DMS79 treated with DMSO at 0.1 percent for 48 hours (cell line): ENCODE results near the gene GABBR2.

Experiments used
- DNase-seq: peaks from one replicate; lab custom pipeline; 2025; lab: John Stamatoyannopoulos, UW

GABBR2 gene

GRCh38 chr9:98369471-98369870 lies 339.3 kb downstream of the GABBR2 start:
- DNase-seq = no peak

DNA sequence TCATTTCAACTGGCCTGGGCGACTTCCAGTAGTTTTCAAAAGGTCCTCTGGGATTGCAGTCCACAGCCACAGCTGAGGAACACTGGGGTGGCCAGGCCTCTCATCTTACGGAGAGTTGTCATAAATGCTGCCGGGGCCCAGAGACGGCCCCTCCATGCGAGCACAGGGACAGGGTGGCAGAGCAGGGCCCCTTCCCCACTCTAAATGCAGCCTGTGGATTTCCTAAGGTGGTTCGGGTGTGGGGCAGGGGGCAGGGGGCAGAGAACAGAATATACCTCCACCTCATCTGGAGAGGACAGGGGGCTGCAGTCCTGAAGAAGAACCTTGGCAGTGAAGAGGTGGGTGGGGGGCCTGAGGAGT lies 339.7 kb downstream of the GABBR2 start:
- DNase-seq = no peak

DNA sequence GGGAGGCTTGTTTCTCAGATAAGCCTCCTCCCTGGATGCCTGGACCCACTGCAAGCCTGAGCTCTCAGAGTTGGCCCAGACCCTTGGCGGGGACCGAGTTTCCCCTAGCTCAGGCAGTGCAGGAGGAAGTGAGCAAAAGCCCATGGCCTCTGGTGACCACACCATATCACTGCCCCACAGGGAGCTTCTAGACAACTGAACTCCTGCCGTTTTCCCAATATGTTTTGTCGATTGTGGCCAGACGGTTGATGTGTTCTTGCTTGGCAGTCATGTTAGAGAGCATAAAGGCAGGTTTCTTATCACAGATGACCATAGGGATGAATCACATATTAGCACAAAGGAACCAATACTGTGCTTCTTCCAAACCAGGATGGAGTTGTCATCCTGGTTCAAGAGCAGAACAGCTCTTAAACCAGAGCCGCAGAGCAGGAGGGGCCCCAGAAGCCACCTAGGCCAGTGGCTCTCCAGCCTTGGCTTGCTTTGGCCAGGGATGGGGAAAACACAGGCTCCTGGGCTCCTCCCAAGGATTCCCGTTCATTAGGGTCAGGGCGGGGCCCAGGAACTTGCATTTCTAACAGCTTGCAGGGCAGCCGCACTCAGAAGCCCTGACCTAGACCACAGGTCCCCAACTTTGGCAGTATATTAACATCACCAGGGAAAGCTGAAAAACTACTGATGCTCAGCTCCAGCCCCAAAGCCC lies 340.2 kb downstream of the GABBR2 start:
- DNase-seq = no peak

GRCh38 chr9:98367923-98368322 lies 340.8 kb downstream of the GABBR2 start:
- DNase-seq = no peak

DNA sequence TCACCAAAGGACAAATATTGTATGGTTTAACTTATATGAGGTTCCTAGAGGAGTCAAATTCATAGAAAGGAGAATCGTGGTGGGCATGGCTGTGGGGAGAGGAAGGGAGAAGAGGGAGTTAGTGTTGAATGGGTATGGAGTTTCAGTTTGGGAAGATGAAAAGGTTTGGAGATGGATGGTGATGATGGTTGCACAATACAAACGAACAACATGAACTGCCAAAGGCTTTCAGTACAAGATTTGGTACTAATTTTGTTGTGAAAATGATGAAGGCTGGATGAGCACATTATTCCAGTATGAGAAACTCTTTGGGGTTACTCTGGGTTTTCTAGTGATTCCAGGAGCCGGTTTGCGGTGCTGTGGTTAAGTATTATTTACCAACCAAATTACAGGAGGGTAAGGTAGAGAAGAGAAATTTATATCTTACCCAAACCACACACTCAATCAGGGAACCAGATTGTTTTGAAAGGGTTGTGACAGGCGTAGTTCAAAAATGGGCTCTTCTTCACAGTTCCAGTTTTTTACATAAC lies 341.3 kb downstream of the GABBR2 start:
- no peak for DNase-seq

GRCh38 chr9:98365781-98366180 lies 343.0 kb downstream of the GABBR2 start:
- no peak for DNase-seq

GRCh38 chr9:98365227-98365669 lies 343.5 kb downstream of the GABBR2 start:
- DNase-seq = no peak

GRCh38 chr9:98364086-98364485 lies 344.6 kb downstream of the GABBR2 start:
- DNase-seq = no peak

DNA sequence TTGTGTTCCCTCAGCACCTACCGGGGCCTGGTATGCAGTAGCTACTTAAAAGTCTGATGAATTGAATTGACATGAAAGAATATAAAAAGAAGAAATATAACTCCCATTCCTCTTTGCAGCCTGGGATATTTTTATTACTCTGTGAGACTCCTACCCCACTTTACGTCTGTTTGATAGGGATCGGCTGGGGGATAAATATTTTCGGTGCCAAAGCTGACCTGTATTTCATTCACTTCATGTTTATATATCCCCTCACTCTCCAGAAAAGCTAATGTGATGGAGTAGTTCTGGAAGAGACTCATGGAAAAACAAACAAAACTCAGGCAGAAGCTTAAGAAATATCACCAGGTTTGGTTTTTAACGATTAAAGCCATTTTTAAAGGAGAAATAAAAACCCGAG lies 345.1 kb downstream of the GABBR2 start:
- no peak for DNase-seq

GRCh38 chr9:98362624-98363252 lies 346.0 kb downstream of the GABBR2 start:
- DNase-seq = no peak

DNA sequence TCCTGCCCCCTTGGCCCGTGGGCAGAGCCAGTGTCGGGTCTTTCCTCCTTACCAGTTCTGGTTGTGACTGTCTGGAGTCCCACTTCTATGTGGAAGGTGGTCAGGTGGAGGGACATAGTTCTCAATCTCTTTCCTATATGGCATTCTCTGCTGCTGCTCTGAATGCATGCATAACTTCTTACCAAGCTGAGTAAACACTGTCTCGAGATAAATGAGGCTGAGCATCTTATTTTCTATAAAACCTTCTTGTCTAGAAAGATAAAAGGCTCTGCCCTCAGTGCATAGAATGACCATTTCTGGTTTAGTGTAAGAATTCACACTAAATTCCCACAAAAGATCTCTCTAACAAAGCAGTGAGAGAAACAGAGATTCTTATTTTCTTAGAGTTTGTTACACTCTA lies 347.1 kb downstream of the GABBR2 start:
- no peak for DNase-seq

DNA sequence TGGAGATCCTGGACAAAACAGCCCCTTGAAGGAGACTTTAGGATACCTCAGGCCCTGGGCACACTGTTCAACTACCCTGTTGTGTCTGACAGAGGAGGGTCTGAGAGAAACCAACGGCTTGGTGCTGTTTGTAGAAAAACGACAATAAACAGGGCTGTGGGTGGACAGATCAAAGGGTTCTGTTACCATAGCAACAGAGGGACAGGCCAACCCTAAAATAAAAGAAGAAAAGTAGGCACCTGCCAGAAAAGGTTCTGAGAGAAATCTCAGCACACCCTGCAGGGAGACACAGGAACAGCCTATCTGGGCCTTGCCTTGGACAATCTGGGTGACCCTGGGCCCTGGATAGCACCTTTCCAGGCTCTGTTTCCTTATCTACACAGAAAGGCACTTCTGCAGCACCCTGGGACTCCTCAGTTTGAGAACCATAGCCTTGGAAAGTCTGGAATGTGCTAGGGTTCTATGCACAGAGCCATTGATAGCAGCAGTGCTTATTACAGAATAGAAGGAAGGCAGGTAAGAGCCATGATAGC lies 348.5 kb downstream of the GABBR2 start:
- DNase-seq = no peak

GRCh38 chr9:98359569-98359968 lies 349.2 kb downstream of the GABBR2 start:
- DNase-seq = no peak

DNA sequence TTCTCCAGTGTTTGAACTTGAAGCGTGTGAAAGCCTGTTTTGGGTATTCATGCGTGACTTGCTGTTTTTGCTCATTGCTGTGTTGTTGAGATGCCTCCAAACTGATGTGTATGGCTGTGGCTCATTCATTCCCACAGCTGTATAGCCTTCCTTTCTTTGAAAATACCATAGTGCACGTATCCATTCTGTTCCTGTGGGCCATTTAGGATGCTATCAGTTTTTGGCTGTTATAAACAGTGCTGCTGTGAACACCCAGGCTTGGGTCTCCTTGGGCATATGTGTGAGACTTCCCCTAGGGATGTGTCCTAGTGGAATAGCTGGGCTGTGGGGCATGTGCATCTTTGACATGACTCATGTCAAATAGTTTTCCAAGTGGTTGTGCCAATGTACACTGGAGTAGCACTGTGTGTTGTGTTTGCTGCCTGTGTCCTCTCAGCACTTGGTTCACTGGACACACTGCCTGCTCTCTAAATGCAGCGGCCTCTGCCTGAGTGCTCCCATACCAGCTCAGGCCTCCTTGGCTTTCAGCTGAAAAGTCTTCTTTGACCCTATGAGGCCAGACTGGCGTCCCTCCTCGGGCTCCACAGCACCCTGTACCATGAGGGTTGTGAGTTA lies 350.7 kb downstream of the GABBR2 start:
- DNase-seq = no peak

DNA sequence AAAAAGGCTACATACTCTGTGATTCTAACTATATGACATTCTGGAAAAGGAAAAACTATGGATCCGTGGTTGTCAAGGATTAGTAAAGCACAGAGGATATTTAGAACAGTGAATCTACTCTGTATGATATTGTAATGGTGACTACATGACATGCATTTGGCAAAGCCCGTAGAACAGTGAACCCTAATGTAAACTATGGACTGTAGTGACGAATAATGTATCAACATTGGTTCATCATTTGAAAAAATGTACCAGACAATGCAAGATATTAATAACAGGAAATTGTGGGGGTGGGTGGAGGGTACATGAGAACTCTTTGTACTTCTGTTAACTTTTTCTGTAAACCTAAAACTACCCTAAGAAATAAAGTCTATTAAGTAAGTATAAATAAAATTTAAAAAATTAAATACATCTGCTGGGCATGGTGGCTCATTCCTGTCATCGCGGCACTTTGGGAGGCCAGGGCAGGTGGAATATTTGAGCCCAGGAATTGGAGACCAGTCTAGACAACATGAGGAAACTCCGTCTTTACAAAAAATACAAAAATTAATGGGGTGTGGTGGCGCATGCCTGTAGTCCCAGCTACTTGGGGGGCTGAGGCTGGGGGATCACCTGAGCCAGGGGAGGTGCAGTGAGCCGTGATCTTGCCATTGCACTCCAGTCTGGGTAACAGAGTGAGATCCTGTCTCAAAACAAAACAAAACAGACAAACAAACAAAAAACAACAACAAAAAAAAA lies 351.6 kb downstream of the GABBR2 start:
- DNase-seq = no peak

GRCh38 chr9:98356326-98356725 lies 352.4 kb downstream of the GABBR2 start:
- no peak for DNase-seq

DNA sequence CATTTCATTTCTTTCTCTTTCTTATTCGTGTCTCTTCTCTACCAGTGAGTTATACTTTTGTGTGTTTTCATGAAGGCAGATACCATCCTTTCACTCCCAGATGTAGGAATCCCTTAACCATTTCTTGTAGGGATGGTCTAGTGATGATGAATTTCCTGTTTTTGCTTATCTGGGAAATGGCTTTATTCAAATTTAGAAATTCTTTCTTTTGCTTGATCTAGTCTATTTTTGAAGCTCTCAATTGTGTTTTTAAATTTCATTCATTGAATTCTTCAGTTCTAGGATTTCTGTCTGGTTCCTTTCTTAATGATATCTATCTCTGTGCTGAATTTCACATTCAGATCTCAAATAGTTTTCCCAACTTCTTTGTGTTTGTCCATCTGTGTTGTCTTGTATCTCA lies 357.4 kb downstream of the GABBR2 start:
- DNase-seq = no peak

- no peak for DNase-seq
Measured at GRCh38 chr9:98347642-98348041, 361.1 kb downstream of the GABBR2 start.

DNA sequence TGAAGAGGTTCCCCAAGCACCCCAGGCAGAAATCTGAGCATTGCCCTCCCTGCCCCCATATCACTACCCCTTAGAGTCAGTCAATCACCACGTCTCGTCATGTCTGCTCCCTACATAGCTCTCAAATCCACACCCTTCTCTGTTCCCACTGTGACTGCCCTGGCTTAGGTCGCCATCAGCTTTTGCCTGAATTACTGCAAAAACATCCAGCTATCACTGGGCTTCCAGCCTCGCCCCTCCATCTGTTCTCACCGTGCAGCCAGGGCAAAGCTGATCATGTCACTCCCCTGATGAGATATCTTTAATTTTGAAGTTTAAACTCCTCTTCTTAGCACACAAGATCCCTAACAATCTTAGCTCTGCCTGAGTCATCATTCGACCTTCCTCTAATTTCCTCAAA lies 363.7 kb downstream of the GABBR2 start:
- DNase-seq = no peak

DNA sequence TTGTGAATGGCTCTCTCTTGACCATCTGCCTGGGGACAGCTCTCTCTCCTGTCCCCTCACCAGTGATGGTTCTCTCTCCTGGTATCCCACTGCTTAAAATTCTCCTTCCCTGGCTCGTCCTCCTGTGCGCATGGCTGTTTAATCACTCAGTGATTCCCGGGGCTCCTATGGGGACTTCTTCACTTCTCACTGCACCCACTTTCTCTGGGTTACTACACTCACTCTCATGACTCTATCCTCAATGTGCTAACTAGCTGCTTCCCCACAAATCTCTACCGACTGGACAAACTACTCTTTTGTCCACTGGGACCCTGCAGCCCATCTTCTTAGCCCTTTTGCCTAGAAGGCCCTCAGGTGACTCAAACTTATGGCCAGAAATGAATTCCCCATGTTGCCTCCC lies 364.2 kb downstream of the GABBR2 start:
- DNase-seq = no peak

GRCh38 chr9:98342820-98343210 lies 365.9 kb downstream of the GABBR2 start:
- DNase-seq = no peak

DNA sequence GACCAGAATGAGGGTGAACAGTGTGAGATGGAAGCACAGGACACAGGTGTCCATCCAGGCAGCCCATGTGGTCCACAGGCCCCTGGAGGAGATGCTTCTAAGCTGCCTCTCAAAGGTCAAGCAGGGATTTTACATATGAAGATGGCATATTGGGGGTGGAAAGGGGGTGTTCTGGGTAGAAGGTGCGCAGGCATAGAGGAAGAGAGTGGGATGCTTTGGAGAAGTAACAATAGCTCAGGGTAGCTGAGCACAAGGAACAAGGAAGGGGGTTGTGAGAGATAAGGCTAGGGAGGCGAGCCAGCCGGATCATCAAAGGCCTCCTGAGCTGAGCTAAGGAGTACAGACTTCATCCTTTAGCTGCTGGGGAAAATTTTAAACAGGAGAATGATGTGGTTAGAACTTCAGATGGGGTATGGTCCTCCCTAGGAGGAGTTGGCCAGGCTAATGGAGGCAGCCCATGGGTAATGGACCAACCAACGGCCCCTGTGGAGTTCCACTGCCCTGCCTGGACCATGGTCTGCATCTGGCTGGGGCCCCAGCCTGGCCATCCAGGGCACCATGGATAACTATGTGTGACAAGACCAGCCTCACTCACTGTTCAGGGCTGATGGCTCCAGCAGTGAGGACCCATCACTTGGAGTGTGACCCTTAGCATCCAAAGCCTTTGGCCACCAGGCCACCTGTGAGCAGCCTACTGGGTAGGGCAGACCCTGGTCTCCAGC lies 366.5 kb downstream of the GABBR2 start:
- no peak for DNase-seq
